Measurements from ENCODE around the gene CD27.

The CD27 gene

DNA sequence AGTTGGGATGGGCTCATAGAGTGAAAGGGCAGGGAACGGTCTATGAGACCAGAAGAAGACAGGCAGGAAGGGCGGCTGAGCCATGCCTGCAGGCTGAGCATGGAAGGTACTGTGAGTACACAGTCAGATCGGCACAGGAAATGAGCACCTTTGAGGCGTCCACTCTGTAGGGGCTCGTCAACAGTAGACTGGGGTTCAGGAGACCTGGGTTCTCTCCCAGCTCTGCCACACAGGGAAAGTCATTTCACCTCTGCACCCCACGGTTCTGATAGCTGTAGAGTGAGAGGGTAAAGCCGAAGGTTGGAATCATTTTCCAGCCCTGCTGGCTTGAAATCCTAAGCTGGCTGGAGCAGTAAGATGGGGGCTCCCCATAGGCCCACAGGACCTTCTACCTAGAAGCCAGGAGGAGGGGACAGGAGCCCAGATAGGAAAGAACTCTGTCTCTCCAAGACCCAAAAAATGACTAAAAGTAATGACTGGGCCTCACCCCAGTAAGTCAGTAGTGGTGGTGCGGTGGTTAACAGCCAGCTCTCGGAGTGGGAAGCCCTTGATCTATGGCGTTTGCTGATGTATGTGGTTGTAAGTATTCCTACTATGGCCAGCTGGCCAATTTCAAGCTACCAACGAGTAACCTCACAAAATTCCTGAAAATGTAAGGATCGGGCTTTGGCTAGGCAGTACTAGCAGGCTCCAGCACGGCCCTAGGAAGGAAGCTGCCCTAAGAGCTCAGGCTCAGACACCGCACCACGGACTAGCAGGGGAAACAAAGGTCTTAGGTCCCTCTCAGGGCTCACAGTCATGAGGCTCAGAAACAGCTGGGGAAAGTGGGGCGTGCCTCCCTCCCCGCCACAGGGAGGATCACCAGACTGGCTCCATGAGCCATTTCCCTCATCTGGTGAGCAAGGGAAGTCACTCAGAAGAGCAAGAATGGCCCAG is 10.3 kb upstream of the CD27 start:
- DNase-seq (ENCODE audit: low read depth), result no peak

DNA sequence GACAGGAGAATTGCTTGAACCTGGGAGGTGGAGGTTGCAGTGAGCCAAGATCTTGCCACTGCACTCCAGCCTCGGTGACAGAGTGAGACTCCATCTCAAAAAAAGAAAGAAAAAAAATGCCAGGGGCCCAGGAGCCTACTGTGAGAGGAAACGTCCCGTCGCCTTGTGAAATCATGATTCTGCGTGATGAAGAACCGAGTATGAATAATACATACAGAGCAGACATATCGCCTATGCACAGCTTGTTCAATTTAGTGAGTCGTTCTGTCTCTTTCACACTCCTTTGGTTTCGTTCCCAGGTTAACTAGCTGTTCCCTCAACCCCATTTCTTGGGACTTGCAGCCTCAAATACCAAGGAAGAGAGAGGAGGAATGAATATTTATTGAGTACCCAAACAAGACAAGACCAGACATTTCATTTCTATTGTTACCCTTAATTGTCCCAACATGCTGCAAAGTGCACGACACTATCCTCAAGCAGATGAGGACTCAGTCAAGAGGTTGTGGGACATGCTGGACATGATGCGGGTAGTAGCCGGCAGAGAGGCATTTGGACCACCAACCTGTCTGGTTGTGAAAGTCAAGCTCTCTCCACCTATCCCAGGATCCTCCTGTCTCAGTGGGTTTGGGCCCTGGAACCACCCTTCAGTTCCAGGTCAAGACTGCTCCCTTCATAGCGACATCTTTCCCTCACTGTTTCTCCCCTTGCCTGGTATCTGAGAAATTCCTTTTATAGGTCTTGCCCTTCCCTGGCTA is 8.6 kb upstream of the CD27 start:
- DNase-seq (ENCODE audit: low read depth), result no peak

DNA sequence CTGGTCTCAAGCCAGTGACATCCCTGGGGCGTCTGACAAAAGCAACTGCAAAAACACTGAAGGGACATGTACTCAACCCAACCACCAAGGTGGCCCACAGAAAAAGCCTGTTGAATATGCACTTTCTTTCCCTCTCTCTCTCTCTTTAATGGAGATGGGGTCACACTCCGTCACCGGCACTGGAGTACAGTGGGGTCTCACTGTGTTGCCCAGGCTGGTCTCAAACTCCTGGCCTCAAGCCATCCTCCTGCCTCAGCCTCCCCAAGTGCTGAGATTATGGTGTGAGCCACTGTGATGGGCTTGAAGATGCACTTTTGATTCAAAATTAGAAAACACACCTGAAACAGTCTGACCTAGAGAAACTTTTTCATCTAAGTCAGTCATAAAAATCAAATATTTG is 7.2 kb upstream of the CD27 start:
- DNase-seq (ENCODE audit: low read depth), result no peak

DNA sequence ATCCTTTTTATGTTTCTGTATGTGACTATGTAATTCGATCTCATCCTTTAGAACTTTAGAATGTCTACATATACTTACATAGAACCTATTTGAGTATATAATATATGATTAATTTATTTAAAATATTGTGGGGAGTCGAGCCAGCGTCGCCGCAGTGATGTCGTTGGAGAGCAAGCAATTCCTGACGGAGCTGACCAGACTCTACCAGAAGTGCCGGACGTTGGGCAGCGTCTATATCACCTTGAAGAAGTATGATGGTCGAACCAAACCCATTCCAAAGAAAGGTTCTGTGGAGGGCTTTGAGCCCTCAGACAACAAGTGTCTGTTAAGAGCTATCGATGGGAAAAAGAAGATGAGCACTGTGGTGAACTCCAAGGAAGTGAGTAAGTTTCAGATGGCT is 6.4 kb upstream of the CD27 start:
- DNase-seq (ENCODE audit: low read depth), result no peak

DNA sequence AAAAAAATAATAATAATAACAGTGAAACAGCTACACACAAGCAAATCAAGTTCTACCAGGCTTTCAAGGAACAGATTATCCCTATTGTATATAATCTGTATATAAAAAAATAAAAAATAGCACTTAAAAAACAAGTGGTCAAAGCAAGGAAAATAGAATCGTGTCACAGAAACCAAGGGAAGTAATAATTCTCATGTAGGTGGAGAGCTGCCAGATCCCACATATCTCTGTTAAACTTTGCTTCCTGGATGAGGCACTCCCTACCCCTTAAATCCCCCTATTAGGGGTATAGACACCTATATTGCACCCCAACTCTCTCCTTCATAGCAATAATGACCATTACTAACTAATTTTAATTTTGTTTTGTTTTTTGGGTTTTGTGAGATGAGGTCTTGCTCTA is 4.4 kb upstream of the CD27 start:
- DNase-seq (ENCODE audit: low read depth), result no peak

DNA sequence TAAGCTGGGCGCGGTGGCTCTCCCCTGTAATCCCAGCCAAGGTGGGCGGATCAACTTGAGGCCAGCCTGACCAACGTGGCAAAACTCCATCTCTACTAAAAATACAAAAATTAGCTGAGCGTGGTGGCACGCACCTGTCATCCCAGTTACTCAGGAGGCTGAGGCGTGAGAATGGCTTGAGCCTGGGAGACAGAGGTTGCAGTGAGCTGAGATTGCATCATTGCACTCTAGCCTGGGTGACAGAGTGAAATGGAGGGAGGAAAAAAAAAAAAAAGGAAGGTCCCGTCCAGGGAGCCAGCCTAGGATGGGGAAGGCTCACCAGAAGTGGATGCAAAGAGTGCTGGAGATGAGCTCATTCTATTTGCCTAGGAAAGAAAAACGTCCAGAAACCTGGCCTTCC is 1.9 kb upstream of the CD27 start:
- no peak for DNase-seq (ENCODE audit: low read depth)

DNA sequence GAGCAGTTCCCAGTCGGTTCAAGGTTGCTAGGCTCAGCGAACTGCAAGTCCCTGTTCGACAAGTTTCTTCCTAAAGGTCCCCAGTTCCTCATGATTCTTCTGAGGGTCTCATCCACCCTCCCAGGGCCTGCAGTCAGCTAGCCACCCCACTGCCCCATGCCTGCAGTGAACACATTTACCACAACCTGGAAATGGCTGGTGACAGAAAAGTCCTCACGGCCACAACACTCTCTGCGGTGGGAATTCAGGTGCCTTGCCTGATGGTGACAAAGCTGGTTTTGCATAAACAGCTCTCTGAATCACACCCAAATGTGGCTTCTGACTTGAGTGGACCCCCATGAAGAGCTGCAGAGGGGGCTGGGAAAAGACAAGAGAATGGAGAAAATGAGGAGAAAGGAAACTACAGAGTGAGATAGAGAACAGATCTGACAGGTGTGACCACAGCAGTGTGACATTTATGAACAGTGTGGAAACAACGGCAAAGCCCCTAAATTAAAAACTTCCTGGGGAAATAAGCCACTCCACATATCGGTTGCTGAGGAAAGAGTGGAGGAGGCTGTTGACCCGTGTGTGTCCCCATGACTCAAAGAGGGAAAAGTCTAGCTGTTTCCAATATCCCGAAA is 1.3 kb upstream of the CD27 start:
- DNase-seq (ENCODE audit: low read depth), result no peak

DNA sequence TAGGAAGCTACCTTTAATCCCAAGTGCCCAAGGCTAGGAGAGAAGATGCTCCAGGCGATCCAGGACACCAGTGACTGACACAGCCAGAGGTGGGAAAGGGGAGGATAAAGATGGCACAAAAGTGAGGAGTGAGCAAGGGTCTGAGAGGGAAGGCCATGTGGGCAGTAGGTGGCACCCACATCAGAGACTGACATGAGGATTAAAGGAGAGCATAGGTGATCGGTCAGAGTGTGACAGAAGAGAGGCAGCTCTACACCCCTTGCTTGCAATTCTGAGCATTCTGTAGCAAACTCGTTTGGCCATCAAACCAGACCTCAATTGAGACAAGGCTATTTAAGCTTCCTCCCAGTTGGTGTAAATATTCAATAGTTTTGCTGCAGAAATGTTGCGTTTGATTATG is 724 bp upstream of the CD27 start:
- no peak for DNase-seq (ENCODE audit: low read depth)

DNA sequence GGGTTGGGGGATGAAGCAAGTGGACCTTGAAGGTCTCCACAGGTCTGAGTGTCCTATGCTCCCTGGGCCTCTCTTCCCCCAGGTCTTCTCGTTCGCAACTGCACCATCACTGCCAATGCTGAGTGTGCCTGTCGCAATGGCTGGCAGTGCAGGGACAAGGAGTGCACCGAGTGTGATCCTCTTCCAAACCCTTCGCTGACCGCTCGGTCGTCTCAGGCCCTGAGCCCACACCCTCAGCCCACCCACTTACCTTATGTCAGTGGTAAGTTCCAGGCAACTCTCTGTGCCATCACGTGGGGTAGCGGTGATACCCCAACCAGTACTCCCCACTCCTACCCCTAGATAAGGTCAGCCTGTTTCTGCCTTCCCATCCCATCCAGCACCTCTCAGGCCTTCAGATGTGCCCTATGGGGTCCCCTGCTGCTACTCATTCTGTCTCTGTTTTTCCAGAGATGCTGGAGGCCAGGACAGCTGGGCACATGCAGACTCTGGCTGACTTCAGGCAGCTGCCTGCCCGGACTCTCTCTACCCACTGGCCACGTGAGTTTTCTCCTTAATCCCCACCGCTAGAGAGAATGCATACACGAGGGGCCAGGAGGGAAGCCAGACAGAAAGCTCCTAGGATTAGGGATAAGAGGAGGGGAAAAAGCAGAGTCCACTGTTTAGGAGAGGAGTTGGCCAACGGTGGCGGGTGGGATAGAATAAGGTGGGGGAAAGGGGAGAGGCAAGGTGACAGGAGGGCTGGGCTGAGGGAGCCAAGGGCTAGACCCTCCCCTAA is 5.5 kb downstream of the CD27 start:
- no peak for DNase-seq (ENCODE audit: low read depth)

DNA sequence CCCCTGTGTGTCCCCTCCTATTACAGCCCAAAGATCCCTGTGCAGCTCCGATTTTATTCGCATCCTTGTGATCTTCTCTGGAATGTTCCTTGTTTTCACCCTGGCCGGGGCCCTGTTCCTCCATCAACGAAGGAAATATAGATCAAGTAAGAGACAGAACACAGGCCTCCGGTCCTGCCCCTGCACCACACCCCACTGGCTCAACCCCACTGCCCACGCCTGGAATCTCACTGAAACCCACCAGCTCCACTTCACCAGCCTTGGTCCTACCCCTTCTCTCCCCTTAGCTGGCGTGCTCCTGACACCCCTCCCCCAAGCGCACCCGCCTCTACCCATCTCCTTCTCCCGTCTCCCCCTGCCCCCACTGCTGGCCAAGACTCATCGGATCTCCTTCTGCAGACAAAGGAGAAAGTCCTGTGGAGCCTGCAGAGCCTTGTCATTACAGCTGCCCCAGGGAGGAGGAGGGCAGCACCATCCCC is 6.2 kb downstream of the CD27 start:
- no peak for DNase-seq (ENCODE audit: low read depth)

DNA sequence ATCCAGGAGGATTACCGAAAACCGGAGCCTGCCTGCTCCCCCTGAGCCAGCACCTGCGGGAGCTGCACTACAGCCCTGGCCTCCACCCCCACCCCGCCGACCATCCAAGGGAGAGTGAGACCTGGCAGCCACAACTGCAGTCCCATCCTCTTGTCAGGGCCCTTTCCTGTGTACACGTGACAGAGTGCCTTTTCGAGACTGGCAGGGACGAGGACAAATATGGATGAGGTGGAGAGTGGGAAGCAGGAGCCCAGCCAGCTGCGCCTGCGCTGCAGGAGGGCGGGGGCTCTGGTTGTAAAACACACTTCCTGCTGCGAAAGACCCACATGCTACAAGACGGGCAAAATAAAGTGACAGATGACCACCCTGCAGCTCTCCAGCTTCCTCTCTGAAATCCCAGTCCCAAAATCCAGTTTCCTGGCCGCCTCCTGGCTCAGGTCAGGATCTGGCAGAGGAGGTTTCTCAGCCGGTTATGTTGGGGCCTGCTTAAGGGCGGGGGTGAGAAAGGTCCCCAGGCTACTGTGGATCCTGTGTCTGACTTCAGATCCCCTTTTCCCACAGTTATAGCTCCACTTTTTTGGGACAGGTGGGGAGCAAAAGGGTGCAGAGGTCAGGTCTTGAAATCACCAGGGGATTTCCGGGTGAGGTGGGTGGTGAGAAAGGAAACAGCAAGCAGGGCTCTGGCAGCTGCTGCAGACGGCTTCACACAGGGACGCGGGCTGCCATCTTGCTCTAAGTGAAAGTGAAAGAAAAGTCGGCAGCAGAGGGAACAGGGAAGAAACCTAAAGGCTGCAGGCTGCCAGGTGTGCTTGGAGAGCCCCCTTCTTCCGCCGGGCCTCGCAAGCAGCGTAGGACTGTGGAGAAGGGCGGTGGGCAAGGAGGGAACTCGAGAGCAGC is 6.8 kb downstream of the CD27 start, which contains the start of gene TAPBPL:
TSS of gene TAPBPL (plus strand) at position 695 of the 897 bp plus-strand sequence. CDS start 207 bp downstream, outside the sequence.
- peak; percentile 77 for DNase-seq (ENCODE audit: low read depth)

DNA sequence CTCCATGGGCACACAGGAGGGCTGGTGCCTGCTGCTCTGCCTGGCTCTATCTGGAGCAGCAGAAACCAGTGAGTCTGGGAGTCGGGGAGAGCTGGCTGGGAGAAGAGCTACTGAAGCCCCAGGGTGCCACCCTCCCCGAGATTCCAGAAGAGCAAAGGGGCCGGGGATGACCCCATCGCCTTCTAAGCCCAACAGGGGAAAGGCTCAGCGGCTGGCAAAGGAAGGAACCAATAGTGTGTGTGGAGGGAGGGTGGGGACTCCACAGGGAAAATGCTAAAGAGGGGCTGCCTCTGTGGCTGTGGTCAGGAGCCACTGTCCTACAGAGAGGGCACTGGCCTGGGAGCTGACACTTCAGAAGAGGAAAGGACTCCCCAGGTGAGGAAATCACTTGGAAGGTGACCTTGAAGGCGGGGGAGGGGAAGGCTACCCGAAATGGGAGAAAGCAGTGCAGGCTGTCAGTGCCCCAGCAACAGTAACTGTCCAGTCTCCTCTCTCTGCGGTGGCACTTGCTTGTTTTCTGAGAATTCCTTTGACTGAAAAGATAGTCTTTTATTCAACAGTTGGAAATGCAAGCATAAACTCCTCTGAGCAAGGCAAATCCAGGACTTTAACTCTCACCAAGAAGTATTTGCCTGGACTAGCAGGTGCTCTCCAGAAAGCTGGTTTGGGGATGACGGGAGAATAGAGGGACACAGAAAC is 7.6 kb downstream of the CD27 start:
- DNase-seq (ENCODE audit: low read depth), result no peak

DNA sequence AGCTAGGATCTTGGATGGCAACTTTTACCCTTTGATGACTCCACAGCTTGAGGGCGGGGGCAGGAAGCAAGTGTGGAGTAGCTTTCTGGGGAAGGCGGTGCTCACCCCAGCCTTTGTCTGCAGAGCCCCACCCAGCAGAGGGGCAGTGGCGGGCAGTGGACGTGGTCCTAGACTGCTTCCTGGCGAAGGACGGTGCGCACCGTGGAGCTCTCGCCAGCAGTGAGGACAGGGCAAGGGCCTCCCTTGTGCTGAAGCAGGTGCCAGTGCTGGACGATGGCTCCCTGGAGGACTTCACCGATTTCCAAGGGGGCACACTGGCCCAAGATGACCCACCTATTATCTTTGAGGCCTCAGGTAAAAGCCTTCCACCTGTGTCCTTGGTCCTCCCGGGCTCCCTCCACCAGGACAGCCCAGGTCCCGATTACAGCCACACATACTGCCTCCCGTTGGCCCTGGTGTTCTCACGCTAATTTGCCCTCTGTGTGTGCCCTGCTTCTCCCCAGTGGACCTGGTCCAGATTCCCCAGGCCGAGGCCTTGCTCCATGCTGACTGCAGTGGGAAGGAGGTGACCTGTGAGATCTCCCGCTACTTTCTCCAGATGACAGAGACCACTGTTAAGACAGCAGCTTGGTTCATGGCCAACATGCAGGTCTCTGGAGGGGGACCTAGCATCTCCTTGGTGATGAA is 8.3 kb downstream of the CD27 start:
- DNase-seq (ENCODE audit: low read depth), result no peak

DNA sequence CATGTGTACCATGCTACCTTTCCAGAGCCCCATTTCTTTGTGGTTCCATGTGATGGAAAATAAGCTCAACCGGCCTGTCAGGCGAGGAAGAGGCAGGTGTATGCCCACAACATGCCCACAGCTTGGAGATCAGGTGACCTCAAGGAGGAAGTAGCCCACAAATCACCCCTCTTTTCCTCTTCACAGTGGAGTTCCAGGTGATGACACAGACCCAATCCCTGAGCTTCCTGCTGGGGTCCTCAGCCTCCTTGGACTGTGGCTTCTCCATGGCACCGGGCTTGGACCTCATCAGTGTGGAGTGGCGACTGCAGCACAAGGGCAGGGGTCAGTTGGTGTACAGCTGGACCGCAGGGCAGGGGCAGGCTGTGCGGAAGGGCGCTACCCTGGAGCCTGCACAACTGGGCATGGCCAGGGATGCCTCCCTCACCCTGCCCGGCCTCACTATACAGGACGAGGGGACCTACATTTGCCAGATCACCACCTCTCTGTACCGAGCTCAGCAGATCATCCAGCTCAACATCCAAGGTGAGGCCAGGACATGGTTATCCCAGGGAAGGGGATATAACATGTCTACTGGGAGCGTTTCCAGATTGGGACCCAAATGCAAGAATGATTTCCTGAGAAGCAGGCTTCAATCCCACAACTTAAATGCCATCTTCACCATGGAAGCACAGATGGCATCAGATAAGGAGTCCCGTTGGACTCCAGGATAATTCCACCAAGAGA is 12.6 kb downstream of the CD27 start:
- no peak for DNase-seq (ENCODE audit: low read depth)

DNA sequence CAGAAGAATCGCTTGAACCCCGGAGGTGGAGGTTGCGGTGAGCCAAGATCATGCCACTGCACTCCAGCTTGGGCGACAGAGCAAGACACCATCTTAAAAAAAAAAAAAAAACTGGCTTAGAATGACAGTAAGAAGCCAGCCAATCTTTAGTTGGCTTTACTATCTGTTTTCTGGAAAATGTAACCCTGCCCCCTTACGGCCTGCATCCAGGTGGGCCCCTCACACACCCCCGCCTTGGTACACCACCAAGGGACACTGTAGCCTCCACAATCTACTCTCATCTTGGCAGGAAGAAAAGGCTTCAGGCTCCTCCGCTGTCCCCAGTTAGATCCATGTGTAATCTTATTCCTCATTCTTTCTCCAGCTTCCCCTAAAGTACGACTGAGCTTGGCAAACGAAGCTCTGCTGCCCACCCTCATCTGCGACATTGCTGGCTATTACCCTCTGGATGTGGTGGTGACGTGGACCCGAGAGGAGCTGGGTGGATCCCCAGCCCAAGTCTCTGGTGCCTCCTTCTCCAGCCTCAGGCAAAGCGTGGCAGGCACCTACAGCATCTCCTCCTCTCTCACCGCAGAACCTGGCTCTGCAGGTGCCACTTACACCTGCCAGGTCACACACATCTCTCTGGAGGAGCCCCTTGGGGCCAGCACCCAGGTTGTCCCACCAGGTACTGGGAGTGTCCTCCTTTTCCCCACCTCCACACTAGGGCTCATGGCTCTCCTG is 13.7 kb downstream of the CD27 start:
- no peak for DNase-seq (ENCODE audit: low read depth)

DNA sequence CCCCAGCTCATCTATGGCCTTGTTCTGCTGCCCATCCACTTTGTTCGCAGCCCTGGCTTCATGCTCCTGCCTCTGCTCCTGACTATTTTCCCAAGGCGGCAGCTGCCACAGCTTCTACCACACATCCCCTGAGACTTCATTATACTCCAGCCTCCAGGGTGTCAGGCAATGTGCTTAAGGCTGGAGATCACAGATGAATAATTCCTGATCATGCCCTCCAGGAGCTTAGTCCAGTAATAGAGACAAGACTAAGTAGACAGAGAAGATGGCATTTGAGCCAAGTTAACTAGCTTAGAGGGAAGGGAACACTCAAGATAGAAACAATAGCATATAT is 14.2 kb downstream of the CD27 start:
- DNase-seq (ENCODE audit: low read depth), result no peak

DNA sequence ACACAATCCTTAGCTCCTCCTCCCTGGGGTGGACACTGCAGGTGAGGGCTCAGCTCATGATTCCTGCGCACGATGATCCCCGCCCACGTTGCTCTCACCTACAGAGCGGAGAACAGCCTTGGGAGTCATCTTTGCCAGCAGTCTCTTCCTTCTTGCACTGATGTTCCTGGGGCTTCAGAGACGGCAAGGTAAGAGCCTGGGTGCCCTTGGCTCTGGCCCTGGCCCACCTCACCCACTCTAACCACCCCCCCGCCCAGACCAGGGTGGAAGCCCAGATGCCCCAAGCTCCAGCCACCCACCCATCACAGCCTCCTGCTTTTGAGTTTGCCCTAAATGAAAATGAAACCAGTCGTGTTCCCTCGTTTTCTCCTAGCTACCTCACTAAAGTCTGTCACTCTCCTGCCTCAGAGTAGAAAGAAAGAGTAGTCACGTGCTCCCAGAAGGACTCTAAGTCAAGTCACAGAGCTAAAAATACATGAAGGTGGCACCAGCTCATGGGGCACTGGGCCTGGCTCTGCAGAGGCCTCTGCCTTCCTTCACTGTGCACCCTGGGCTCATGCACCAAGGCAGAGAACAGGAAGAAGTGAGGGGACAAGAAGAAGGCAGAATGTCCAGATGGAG is 16.1 kb downstream of the CD27 start:
- no peak for DNase-seq (ENCODE audit: low read depth)
